T-helper 1 cell treated with Interleukin-12 subunit alpha and Interleukin-12 subunit beta and Interleukin-4 antibody, amounts not matched to agents 30 μg/mL and 1 μg/mL, for 36 hours (primary cell): Measurements from ENCODE around the gene PRM3.
"Not testable (repeated sequence)": the region's sequence is repeated elsewhere in the genome, so short reads cannot be mapped to it uniquely, and the experiment has no call there.

Source experiments
- H3K27ac Mint-ChIP-seq: one replicate; pipeline ENCODE4 v1.8.0; 2021; ENCODE audit warnings: mild to moderate bottlenecking, mixed read lengths
- H3K27me3 Mint-ChIP-seq: one replicate; pipeline ENCODE4 v1.8.0; 2021; ENCODE audit warnings: low read depth, mixed read lengths
- H3K36me3 Mint-ChIP-seq: one replicate; pipeline ENCODE4 v1.8.0; 2021; ENCODE audit warnings: low read depth, mixed read lengths
- H3K4me1 Mint-ChIP-seq: one replicate; pipeline ENCODE4 v1.8.0; 2021; ENCODE audit warnings: low read depth, mixed read lengths
- H3K4me3 Mint-ChIP-seq: one replicate; pipeline ENCODE4 v1.8.0; 2021; ENCODE audit warnings: mild to moderate bottlenecking, moderate library complexity, mixed read lengths
- H3K9me3 Mint-ChIP-seq: one replicate; pipeline ENCODE4 v1.8.0; 2021; ENCODE audit warnings: mixed read lengths

PRM3 gene

DNA sequence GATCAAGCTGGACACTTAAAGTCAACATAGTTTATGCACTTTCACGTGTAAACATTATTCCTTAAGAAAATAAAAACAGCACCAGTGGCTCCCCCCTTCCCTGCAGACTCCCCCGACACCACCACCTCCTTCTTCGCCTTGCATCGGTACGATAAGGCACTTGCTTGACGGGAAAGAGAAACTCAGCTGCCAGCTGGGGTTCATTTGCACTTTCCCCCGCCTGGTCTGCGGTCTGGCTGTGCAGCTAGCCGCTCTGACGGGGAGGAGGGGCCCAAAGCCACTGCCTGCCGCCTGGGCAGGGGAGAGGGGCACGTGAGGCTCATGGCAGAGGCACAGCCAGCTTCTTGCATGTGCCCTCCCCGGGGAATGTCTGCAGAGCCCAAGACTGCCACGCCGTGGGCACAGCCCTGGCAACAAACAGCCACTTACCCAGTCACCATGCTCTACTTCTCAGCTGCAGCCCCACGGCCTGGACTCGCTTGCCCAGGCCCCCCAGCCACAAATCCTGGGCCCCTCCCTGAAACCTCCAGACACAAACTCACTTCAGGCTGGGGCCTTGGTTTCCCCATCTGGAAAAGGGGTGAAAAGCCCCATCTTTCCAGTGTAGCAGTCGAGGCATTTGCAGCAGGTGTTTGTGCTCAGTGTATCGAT, 24.2 kb upstream of the PRM3 start:
- Mint-ChIP-seq H3K4me3 (peak overlapping the region; percentile 69), H3K4me1 (peaks cover 22% of the 10 kb centered on the region), H3K9me3 (no peaks in the 10 kb centered on the region), H3K36me3 (no peaks in the 10 kb centered on the region), H3K27me3 (peaks cover 24% of the 10 kb centered on the region), H3K27ac (peak overlapping the region; percentile 24)

DNA sequence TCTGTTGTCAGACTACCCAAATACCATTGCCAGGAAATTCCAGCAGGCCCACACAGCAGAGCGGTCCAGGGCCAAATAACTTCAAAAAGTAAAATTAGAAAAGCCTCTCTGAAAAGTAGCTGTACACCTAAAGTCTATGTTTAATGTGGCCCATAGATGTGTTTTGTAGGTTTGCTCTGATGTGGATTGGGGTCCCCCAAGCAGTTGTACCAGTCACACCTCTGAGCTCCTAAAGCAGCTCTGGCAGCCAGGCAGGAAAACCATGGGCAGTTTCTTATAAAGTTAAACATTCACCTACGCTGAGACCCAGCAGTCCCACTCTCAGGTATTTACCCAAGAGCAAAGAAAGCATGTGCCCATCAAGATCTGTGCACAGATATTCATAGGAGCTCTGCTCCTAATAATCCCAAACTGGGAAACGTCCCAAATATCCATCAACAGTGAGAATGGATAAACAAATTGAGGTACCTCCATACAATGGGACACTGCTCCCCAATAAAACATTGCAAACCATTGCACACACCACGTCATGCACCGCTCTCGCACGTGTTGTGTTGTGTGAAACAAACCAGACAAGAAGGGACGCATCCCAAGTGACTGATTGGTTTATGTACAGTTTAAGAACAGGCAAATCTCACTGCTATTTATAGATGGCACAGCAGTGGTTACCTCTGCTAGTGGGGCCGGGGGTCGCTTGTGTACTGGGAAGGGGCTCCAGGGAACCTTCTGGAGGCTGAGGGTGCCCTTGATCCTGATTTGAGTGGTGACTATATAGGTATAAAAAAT, 23.5 kb upstream of the PRM3 start:
- Mint-ChIP-seq H3K36me3 (no peaks in the 10 kb centered on the region), H3K27me3 (peaks cover 24% of the 10 kb centered on the region), H3K9me3 (no peaks in the 10 kb centered on the region), H3K4me1 (peaks cover 22% of the 10 kb centered on the region), H3K4me3 (peak overlapping the region; percentile 69), H3K27ac (no peak overlapping the region)

DNA sequence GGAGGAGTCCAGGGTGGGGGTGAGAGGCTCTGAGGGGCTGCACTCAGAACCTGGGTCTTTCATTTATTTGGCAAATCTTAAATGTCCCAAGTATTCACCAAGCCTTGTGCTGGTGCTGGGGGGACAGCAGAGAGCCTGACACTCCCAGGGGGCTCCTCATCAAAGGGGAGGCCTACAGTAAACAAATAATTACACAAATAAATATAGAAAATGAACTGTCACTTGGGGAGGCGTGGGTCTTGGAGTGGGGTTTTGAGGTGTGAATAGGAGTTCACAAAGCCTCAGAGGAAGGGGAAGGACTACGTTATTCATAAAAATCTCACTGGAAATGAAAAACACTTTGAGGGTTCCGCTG, 22.9 kb upstream of the PRM3 start:
- Mint-ChIP-seq H3K4me1 (peaks cover 22% of the 10 kb centered on the region), H3K27ac (no peak overlapping the region), H3K27me3 (peaks cover 28% of the 10 kb centered on the region), H3K36me3 (no peaks in the 10 kb centered on the region), H3K4me3 (no peak overlapping the region), H3K9me3 (no peaks in the 10 kb centered on the region)

DNA sequence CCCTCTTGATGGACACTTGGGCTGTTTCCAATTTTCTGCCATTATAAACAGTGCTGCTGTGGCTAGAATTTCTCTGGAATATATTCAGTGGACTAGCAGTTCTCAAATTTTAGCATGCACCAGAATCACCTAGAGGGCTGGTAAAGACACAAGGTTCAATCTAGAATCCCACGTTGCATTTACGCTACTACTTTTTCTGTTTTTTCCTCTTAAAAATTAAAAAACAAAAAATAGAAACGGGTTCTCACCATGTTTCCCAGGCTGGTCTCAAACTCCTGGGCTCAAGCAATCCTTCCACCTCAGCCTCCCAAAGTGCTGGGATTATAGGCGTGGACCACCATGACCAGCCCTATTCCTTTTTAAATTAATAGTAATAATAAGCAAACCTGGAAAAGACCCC, 22.2 kb upstream of the PRM3 start:
- Mint-ChIP-seq H3K4me3 (no peak overlapping the region), H3K27me3 (peaks cover 29% of the 10 kb centered on the region), H3K36me3 (no peaks in the 10 kb centered on the region), H3K4me1 (peaks cover 22% of the 10 kb centered on the region), H3K27ac (no peak overlapping the region), H3K9me3 (no peaks in the 10 kb centered on the region)

- H3K4me3 Mint-ChIP-seq, result no peak overlapping the region
- peaks cover 18% of the 10 kb centered on the region for H3K4me1 Mint-ChIP-seq
- no peak overlapping the region for H3K27ac Mint-ChIP-seq
- H3K36me3 Mint-ChIP-seq, result no peaks in the 10 kb centered on the region
- H3K27me3 Mint-ChIP-seq, result peaks cover 39% of the 10 kb centered on the region
- H3K9me3 Mint-ChIP-seq, result no peaks in the 10 kb centered on the region
These were observed 18.8 kb upstream of the PRM3 start for GRCh38 chr16:11292076-11292748.

DNA sequence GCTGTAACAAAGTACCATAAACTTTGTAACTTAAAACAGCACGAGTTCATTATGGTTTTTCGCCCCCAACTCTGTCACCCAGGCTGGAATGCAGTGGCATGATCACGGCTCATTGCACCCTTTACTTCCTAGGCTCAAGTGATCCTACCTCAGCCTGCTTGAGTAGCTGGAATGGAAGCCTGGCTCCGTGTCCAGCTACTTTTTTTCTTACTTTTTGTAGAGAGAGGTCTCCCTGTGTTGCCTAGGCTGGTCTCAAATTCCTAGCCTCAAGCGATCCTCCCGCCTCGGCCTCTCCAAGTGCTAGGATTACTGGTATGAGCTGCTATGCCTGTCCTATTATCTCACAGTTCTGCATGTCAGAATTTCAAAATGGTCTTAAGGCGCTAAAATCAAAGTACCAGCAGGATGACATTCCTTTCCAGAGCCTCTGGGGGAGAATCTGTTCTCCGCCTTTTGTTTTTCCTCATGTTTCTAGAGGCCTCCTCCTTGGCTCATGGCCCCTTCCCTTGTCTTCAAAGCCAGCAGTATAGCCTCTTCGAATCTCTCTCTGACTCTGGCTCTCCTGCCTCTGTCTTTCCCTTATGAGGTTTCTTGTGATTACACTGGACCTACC, 17.8 kb upstream of the PRM3 start:
- H3K9me3 Mint-ChIP-seq, result no peaks in the 10 kb centered on the region
- peaks cover 44% of the 10 kb centered on the region for H3K27me3 Mint-ChIP-seq
- no peaks in the 10 kb centered on the region for H3K36me3 Mint-ChIP-seq
- no peak overlapping the region for H3K4me3 Mint-ChIP-seq
- no peak overlapping the region for H3K27ac Mint-ChIP-seq
- peaks cover 12% of the 10 kb centered on the region for H3K4me1 Mint-ChIP-seq

DNA sequence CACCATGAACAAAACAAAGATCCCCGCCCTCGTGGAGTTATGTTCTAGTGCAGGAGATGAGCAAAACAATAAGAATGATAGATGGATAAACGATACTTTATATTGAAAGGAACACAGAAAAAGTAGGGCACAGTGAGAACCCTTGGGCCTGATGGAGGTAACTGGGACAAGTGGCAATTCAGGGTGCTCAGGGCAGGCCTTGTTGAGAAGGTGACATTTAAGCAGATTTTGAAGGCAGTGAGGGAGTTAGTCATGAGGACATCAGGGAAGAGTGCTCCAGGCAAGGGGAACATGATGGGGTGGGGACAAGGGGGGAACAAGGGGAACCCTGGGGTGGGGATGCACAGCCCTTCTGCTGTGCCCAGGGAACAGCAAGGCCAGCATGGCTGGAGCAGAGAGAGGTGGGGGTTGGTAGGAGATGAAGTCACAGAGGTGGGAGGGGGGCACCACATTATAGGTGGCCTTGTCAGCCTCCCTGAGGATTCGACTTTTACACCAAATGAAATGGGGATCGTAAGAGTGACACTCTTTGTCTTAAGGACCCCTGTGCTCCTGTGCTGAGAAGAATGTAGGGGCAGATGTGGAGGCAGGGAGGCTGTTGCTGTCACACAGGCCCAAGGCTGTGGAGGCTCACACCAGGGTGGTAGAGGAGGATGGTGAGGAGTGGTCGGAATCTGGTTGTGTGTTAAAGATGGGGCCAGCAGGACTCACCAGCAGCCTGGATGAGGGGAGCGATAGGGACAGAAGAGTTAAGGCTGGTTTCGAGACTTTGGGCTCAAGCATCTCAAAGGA, 16.9 kb upstream of the PRM3 start:
- Mint-ChIP-seq H3K27me3 (peaks cover 44% of the 10 kb centered on the region), H3K36me3 (no peaks in the 10 kb centered on the region), H3K27ac (no peak overlapping the region), H3K4me3 (no peak overlapping the region), H3K9me3 (no peaks in the 10 kb centered on the region), H3K4me1 (peaks cover 12% of the 10 kb centered on the region)

- Mint-ChIP-seq H3K27me3 (peaks cover 44% of the 10 kb centered on the region), H3K4me1 (peaks cover 12% of the 10 kb centered on the region)
- not testable (repeated sequence) for H3K36me3 Mint-ChIP-seq, H3K4me3 Mint-ChIP-seq, H3K9me3 Mint-ChIP-seq, H3K27ac Mint-ChIP-seq
These were observed 16.3 kb upstream of the PRM3 start for GRCh38 chr16:11289696-11290095.

GRCh38 chr16:11289202-11289601, 15.8 kb upstream of the PRM3 start:
- Mint-ChIP-seq H3K4me1 (peaks cover 12% of the 10 kb centered on the region), H3K27ac (no peak overlapping the region), H3K36me3 (no peaks in the 10 kb centered on the region)

GRCh38 chr16:11285842-11286241, 12.4 kb upstream of the PRM3 start:
- H3K4me1 Mint-ChIP-seq, result peaks cover 9% of the 10 kb centered on the region
- H3K27me3 Mint-ChIP-seq, result peaks cover 40% of the 10 kb centered on the region
- no peaks in the 10 kb centered on the region for H3K36me3 Mint-ChIP-seq
- H3K9me3 Mint-ChIP-seq, result no peaks in the 10 kb centered on the region
- no peak overlapping the region for H3K27ac Mint-ChIP-seq
- no peak overlapping the region for H3K4me3 Mint-ChIP-seq

More at GRCh38 chr16:11289202-11289601, 15.8 kb upstream of the PRM3 start:
- H3K27me3 Mint-ChIP-seq, result peaks cover 44% of the 10 kb centered on the region
- no peak overlapping the region for H3K4me3 Mint-ChIP-seq
- H3K9me3 Mint-ChIP-seq, result no peaks in the 10 kb centered on the region

GRCh38 chr16:11283820-11284248, 10.4 kb upstream of the PRM3 start:
- H3K27ac Mint-ChIP-seq, result no peak overlapping the region
- no peaks in the 10 kb centered on the region for H3K9me3 Mint-ChIP-seq

DNA sequence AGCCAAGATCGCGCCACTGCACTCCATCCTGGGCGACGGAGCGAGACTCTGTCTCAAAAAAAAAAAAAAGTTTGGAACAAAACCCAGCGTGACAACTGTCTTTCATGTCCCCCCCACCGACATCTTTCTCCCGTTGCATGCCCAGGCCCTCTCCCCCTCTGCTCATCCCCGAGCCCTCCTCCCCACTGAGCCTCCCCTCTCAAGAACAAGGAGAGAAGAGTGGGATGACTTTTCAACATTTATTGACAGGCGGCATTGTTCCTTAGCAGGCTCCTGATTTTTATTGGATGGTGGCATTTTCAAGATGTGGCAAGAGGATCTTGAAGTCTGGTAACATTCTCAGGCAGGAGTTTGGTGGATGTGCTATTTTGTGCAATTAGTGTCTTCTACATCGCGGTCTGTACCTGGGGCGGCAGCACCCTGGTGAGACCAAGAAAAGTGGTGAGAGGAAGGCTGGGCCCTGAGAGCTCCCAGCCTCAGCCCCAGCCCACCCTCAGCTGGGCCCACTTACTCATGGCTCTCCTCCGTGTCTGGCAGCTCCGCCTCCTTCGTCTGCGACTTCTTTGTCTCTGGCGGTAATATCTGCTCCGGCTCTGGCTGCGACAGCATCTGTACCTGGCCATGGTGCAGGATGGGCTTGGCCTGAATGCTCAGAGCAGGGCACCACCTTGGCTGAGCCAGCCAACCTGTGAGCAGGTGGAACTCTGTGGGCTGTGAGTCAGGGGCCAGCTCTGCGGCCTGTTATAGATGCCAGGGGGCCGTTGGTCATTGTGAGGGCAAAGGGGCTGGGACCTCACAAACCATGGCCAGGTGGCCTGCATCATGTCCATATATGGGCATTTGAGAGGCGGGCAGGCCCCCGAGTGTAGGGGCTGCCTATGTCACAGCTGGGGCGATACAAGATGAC, 7.4 kb upstream of the PRM3 start, which contains the start of gene PRM1:
TSS of gene PRM1 (minus strand) at position 715 of the 907 bp plus-strand sequence. CDS start at position 623, 92 bp downstream.
- no peak within 1 kb of the TSS for H3K27ac Mint-ChIP-seq
- H3K27me3 Mint-ChIP-seq, result peaks cover 22% of the 10 kb centered on the region
- no peaks in the 10 kb centered on the region for H3K36me3 Mint-ChIP-seq
- H3K9me3 Mint-ChIP-seq, result no peaks in the 10 kb centered on the region
- no peaks in the 10 kb centered on the region for H3K4me1 Mint-ChIP-seq
- no peak within 1 kb of the TSS for H3K4me3 Mint-ChIP-seq

More at GRCh38 chr16:11283820-11284248, 10.4 kb upstream of the PRM3 start:
- Mint-ChIP-seq H3K27me3 (peaks cover 35% of the 10 kb centered on the region), H3K36me3 (no peaks in the 10 kb centered on the region), H3K4me1 (peaks cover 5% of the 10 kb centered on the region), H3K4me3 (no peak overlapping the region)
